ENCODE data around the gene POLR3H. TPM values are rescaled to one million over a fixed set of nuclear protein-coding genes. Genes with fewer than 3 reads are reported as not detected.

POLR3H gene
- total and polyA plus RNA-seq, 2 donors (not counting 1 experiment from before 2014, with no cell fraction given) = 12.4 to 32.1 TPM

GRCh38 chr22:41576877-41577276 lies 32.6 kb upstream of the POLR3H start:
- no peaks in the 10 kb centered on the region for H4K20me1 ChIP-seq (ENCODE audit: control insufficient read depth, insufficient read depth, low read length, poor library complexity, severe bottlenecking)
- Mint-ChIP-seq H3K4me1 (no peaks in the 10 kb centered on the region), H3K27ac (no peak overlapping the region), H3K9me3 (ENCODE audit: insufficient read depth) (no peaks in the 10 kb centered on the region), H3K4me3 (no peak overlapping the region), H3K27me3 (no peaks in the 10 kb centered on the region)
- H3K27ac ChIP-seq (ENCODE audit: low read length in 2 of 2) = no peak overlapping the region
- H3K4me2 ChIP-seq (replicated peaks; ENCODE audit: low read depth, low read length, poor library complexity, severe bottlenecking) = no peak overlapping the region
- no peaks in the 10 kb centered on the region for H3K4me1 ChIP-seq (ENCODE audit: control insufficient read depth in 2 of 2, insufficient read depth in 2 of 2, low read length in 2 of 2)
- H3K79me2 ChIP-seq (ENCODE audit: control insufficient read depth, insufficient read depth, low read length) = no peaks in the 10 kb centered on the region
- no peak overlapping the region for H3K4me3 ChIP-seq (ENCODE audit: control extremely low read depth in 1 of 5, extremely low read depth in 1 of 5, insufficient read depth in 1 of 5, low read depth in 2 of 5, low read length in 4 of 5)
- DNase-seq (peak; percentile 33), ATAC-seq (ENCODE audit: low read depth) (peak; percentile 41)
- 81% methylated on average over 9 of the region's 9 CpGs for WGBS (ENCODE audit: insufficient coverage)
- no peaks in the 10 kb centered on the region for H3K27me3 ChIP-seq (replicated peaks in 1 of 4; ENCODE audit: control extremely low read depth in 1 of 4, control insufficient read depth in 3 of 4, insufficient read depth in 4 of 4, low read length in 3 of 4)
- H2AFZ ChIP-seq (ENCODE audit: insufficient read depth, low read depth, low read length, poor library complexity, severe bottlenecking) = no peak overlapping the region
- no peaks in the 10 kb centered on the region for H3K9me3 ChIP-seq (ENCODE audit: control extremely low read depth in 1 of 3, control insufficient read depth in 2 of 3, insufficient read depth in 1 of 3, low read length in 2 of 3)
- POLR2A ChIA-PET = interaction anchor here (0.6 kb wide), 1 partner anchor 16 kb away, joined by 3 read pairs; no protein-coding TSS in a partner anchor
- H3K9ac ChIP-seq (ENCODE audit: low read length) = no peak overlapping the region
- peaks cover 0 to 14% of the 10 kb centered on the region in 2 experiments for H3K36me3 ChIP-seq (replicated peaks in 1 of 2; ENCODE audit: control extremely low read depth in 1 of 2, control insufficient read depth in 1 of 2, extremely low read depth in 1 of 2, insufficient read depth in 2 of 2, low read length in 1 of 2)
- CTCF ChIA-PET = interaction anchor here (1.1 to 1.3 kb wide), 2 partner anchors 43 to 173 kb away, joined by 3 to 4 read pairs; no protein-coding TSS in a partner anchor
- intact Hi-C loops (cut with micrococcal nuclease) = no loop called here
- TF ChIP-seq CTCF (IDR thresholded peaks at IDR 0.05) (no peak), EZH2 (IDR thresholded peaks at IDR 0.05; ENCODE audit: borderline replicate concordance, insufficient read depth, low read depth, low read length, poor library complexity, severe bottlenecking) (no peak)

GRCh38 chr22:41575533-41575932 lies 31.3 kb upstream of the POLR3H start:
- Histone ChIP-seq H3K4me1 (ENCODE audit: control insufficient read depth in 2 of 2, insufficient read depth in 2 of 2, low read length in 2 of 2) (no peaks in the 10 kb centered on the region), H2AFZ (ENCODE audit: insufficient read depth, low read depth, low read length, poor library complexity, severe bottlenecking) (no peak overlapping the region), H4K20me1 (ENCODE audit: control insufficient read depth, insufficient read depth, low read length, poor library complexity, severe bottlenecking) (no peaks in the 10 kb centered on the region), H3K4me2 (replicated peaks; ENCODE audit: low read depth, low read length, poor library complexity, severe bottlenecking) (no peak overlapping the region), H3K4me3 (ENCODE audit: control extremely low read depth in 1 of 5, extremely low read depth in 1 of 5, insufficient read depth in 1 of 5, low read depth in 2 of 5, low read length in 4 of 5) (no peak overlapping the region), H3K79me2 (ENCODE audit: control insufficient read depth, insufficient read depth, low read length) (no peaks in the 10 kb centered on the region), H3K9ac (ENCODE audit: low read length) (no peak overlapping the region), H3K27me3 (replicated peaks in 1 of 4; ENCODE audit: control extremely low read depth in 1 of 4, control insufficient read depth in 3 of 4, insufficient read depth in 4 of 4, low read length in 3 of 4) (no peaks in the 10 kb centered on the region), H3K36me3 (replicated peaks in 1 of 2; ENCODE audit: control extremely low read depth in 1 of 2, control insufficient read depth in 1 of 2, extremely low read depth in 1 of 2, insufficient read depth in 2 of 2, low read length in 1 of 2) (peaks cover 0 to 14% of the 10 kb centered on the region in 2 experiments), H3K27ac (ENCODE audit: low read length in 2 of 2) (no peak overlapping the region), H3K9me3 (ENCODE audit: control extremely low read depth in 1 of 3, control insufficient read depth in 2 of 3, insufficient read depth in 1 of 3, low read length in 2 of 3) (no peaks in the 10 kb centered on the region)
- DNase-seq (no peak), ATAC-seq (ENCODE audit: low read depth) (no peak)
- 97% methylated on average over 15 of the region's 15 CpGs for WGBS (ENCODE audit: insufficient coverage)
- Mint-ChIP-seq H3K9me3 (ENCODE audit: insufficient read depth) (no peaks in the 10 kb centered on the region), H3K4me3 (no peak overlapping the region), H3K27ac (no peak overlapping the region), H3K4me1 (no peaks in the 10 kb centered on the region), H3K27me3 (no peaks in the 10 kb centered on the region)
- TF ChIP-seq CTCF (IDR thresholded peaks at IDR 0.05) (no peak), EZH2 (IDR thresholded peaks at IDR 0.05; ENCODE audit: borderline replicate concordance, insufficient read depth, low read depth, low read length, poor library complexity, severe bottlenecking) (no peak)
- CTCF ChIA-PET = no interaction called here
- POLR2A ChIA-PET = no interaction called here
- intact Hi-C loops (cut with micrococcal nuclease) = no loop called here

Data from B cell (primary cell).